Measurements from ENCODE around the gene SPIB.
"Not testable (repeated sequence)": the region's sequence is repeated elsewhere in the genome, so short reads cannot be mapped to it uniquely, and the experiment has no call there.

DNA sequence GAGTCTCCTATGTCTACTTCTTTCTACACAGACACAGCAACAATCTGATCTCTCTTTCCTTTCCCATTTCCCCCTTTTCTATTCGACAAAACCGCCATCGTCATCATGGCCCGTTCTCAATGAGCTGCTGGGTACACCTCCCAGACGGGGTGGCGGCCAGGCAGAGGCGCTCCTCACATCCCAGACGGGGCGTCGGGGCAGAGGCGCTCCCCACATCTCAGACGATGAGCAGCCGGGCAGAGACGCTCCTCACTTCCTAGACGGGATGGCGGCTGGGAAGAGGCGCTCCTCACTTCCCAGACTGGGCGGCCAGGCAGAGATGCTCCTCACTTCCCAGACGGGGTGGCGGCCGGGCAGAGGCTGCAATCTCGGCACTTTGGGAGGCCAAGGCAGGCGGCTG is 27.8 kb upstream of the SPIB start:
- TF ChIP-seq, protein P1, sequence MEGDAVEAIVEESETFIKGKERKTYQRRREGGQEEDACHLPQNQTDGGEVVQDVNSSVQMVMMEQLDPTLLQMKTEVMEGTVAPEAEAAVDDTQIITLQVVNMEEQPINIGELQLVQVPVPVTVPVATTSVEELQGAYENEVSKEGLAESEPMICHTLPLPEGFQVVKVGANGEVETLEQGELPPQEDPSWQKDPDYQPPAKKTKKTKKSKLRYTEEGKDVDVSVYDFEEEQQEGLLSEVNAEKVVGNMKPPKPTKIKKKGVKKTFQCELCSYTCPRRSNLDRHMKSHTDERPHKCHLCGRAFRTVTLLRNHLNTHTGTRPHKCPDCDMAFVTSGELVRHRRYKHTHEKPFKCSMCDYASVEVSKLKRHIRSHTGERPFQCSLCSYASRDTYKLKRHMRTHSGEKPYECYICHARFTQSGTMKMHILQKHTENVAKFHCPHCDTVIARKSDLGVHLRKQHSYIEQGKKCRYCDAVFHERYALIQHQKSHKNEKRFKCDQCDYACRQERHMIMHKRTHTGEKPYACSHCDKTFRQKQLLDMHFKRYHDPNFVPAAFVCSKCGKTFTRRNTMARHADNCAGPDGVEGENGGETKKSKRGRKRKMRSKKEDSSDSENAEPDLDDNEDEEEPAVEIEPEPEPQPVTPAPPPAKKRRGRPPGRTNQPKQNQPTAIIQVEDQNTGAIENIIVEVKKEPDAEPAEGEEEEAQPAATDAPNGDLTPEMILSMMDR (IDR thresholded peaks at IDR 0.05): not testable (repeated sequence)
- not testable (repeated sequence) for TF ChIP-seq POLR2A (IDR thresholded peaks at IDR 0.05)

Data from heart left ventricle (tissue), 13 donors.